ENCODE measurements around the gene PTF1A.

DNA sequence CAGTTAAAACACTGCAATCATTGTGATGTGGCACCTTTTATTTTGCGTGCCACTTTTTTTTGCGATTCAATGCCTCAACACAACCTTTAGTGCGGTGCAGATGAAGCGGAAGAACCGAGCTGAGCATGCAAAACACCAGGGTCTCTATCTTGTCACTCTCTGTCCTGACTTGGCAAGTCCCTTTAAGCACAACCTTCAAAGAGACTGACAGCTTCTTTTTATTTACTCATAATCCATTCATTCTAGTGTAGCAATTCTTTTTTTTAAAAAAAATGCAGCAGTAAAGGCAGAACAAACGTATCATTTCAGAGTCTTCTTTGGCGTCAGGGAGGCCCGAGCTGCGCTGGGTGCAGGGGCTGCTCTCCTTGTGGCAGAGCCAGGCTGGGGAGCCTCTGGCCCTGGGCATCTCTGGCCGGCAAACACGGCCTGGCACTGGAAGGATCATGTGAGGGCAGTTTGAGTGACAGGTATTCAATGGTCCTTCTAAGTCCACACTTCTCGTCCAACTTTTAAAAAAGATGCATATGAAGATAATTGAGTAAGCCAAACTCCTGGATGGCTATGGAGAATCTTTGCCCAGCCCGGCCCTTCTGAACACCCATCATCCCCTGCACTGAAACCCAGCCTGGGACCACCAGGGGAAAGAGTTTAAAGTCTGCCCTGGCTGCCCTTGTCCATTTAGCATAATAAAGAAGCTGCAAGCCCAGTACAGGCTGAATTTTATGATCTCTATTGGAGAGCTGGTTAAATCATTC lies 3.9 kb downstream of the PTF1A start:
- TF ChIP-seq, protein P1, sequence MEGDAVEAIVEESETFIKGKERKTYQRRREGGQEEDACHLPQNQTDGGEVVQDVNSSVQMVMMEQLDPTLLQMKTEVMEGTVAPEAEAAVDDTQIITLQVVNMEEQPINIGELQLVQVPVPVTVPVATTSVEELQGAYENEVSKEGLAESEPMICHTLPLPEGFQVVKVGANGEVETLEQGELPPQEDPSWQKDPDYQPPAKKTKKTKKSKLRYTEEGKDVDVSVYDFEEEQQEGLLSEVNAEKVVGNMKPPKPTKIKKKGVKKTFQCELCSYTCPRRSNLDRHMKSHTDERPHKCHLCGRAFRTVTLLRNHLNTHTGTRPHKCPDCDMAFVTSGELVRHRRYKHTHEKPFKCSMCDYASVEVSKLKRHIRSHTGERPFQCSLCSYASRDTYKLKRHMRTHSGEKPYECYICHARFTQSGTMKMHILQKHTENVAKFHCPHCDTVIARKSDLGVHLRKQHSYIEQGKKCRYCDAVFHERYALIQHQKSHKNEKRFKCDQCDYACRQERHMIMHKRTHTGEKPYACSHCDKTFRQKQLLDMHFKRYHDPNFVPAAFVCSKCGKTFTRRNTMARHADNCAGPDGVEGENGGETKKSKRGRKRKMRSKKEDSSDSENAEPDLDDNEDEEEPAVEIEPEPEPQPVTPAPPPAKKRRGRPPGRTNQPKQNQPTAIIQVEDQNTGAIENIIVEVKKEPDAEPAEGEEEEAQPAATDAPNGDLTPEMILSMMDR (IDR thresholded peaks at IDR 0.05), result no peak
- TF ChIP-seq ELF4 (CRISPR knock-in tag; IDR thresholded peaks at IDR 0.05; ENCODE audit: low read depth) (no peak), NR2C2 (CRISPR knock-in tag; IDR thresholded peaks at IDR 0.05) (no peak), CREB1 (CRISPR knock-in tag; IDR thresholded peaks at IDR 0.05) (no peak), PRDM15 (CRISPR knock-in tag; IDR thresholded peaks at IDR 0.05) (no peak), TP53 (CRISPR knock-in tag; IDR thresholded peaks at IDR 0.05) (no peak), FOXJ3 (CRISPR knock-in tag; IDR thresholded peaks at IDR 0.05; ENCODE audit: borderline replicate concordance) (no peak), NR3C1 (CRISPR knock-in tag; conservative IDR thresholded peaks at IDR 0.05; ENCODE audit: low read depth) (no peak), USF1 (CRISPR knock-in tag; IDR thresholded peaks at IDR 0.05) (no peak), ZNF423 (CRISPR knock-in tag; IDR thresholded peaks at IDR 0.05) (no peak), ZNF532 (CRISPR knock-in tag; IDR thresholded peaks at IDR 0.05; ENCODE audit: borderline replicate concordance) (no peak), ZNF121 (CRISPR knock-in tag; IDR thresholded peaks at IDR 0.05) (no peak), MLX (CRISPR knock-in tag; IDR thresholded peaks at IDR 0.05) (no peak)

Data from WTC11 (cell line).